ENCODE results near the gene BCL7A.
A peak's percentile ranks its signal among the peaks of the same experiment; 100 is the strongest.

The BCL7A gene

GRCh38 chr12:122013791-122014590 is 7.7 kb upstream of the BCL7A start:
- Mint-ChIP-seq H3K9me3 (peaks cover 2% of the 10 kb centered on the region), H3K4me3 (no peak overlapping the region), H3K4me1 (peaks cover 17% of the 10 kb centered on the region), H3K36me3 (peaks cover 4% of the 10 kb centered on the region), H3K27ac (no peak overlapping the region), H3K27me3 (peaks cover 31% of the 10 kb centered on the region)
- ATAC-seq: no peak

- H3K27me3 Mint-ChIP-seq: peaks cover 32% of the 10 kb centered on the region
- no peak for ATAC-seq
- H3K4me1 Mint-ChIP-seq: peaks cover 9% of the 10 kb centered on the region
- peaks cover 6% of the 10 kb centered on the region for H3K9me3 Mint-ChIP-seq
- no peak overlapping the region for H3K27ac Mint-ChIP-seq
- peaks cover 12% of the 10 kb centered on the region for H3K36me3 Mint-ChIP-seq
- no peak overlapping the region for H3K4me3 Mint-ChIP-seq
Observed at GRCh38 chr12:122014781-122015180, 6.9 kb upstream of the BCL7A start.

GRCh38 chr12:122018457-122018856 is 3.2 kb upstream of the BCL7A start:
- H3K9me3 Mint-ChIP-seq: peaks cover 6% of the 10 kb centered on the region
- no peak overlapping the region for H3K4me3 Mint-ChIP-seq
- ATAC-seq: no peak
- peaks cover 14% of the 10 kb centered on the region for H3K27me3 Mint-ChIP-seq
- H3K4me1 Mint-ChIP-seq: peaks cover 14% of the 10 kb centered on the region
- H3K27ac Mint-ChIP-seq: no peak overlapping the region
- peaks cover 25% of the 10 kb centered on the region for H3K36me3 Mint-ChIP-seq

- Mint-ChIP-seq H3K27me3 (peaks cover 14% of the 10 kb centered on the region), H3K27ac (no peak overlapping the region)
Observed at GRCh38 chr12:122018937-122019336, 2.7 kb upstream of the BCL7A start.

GRCh38 chr12:122020795-122021192 is 890 bp upstream of the BCL7A start:
- ATAC-seq: no peak
- H3K27me3 Mint-ChIP-seq: peaks cover 14% of the 10 kb centered on the region
- H3K4me3 Mint-ChIP-seq: peak overlapping the region; percentile 80
- H3K36me3 Mint-ChIP-seq: peaks cover 26% of the 10 kb centered on the region
- H3K9me3 Mint-ChIP-seq: peaks cover 6% of the 10 kb centered on the region
- peaks cover 24% of the 10 kb centered on the region for H3K4me1 Mint-ChIP-seq
- peak overlapping the region; percentile 94 for H3K27ac Mint-ChIP-seq

More at GRCh38 chr12:122018937-122019336, 2.7 kb upstream of the BCL7A start:
- Mint-ChIP-seq H3K9me3 (peaks cover 6% of the 10 kb centered on the region), H3K4me1 (peaks cover 17% of the 10 kb centered on the region), H3K4me3 (no peak overlapping the region), H3K36me3 (peaks cover 26% of the 10 kb centered on the region)
- no peak for ATAC-seq

- H3K4me3 Mint-ChIP-seq: peak overlapping the region; percentile 88
- peaks cover 14% of the 10 kb centered on the region for H3K27me3 Mint-ChIP-seq
- H3K4me1 Mint-ChIP-seq: peaks cover 25% of the 10 kb centered on the region
- peak overlapping the region; percentile 94 for H3K27ac Mint-ChIP-seq
- H3K36me3 Mint-ChIP-seq: peaks cover 26% of the 10 kb centered on the region
- no peak for ATAC-seq
- H3K9me3 Mint-ChIP-seq: peaks cover 6% of the 10 kb centered on the region
Observed at GRCh38 chr12:122021193-122021821, 377 bp upstream of the BCL7A start.

GRCh38 chr12:122022393-122023338 is 982 bp downstream of the BCL7A start:
- Mint-ChIP-seq H3K4me3 (peak overlapping the region; percentile 86), H3K27me3 (peaks cover 14% of the 10 kb centered on the region), H3K4me1 (peaks cover 35% of the 10 kb centered on the region), H3K36me3 (peaks cover 26% of the 10 kb centered on the region), H3K27ac (peak overlapping the region; percentile 94), H3K9me3 (peaks cover 6% of the 10 kb centered on the region)
- peak; percentile 7 for ATAC-seq

- peaks cover 43% of the 10 kb centered on the region for H3K4me1 Mint-ChIP-seq
- H3K9me3 Mint-ChIP-seq: peaks cover 6% of the 10 kb centered on the region
- ATAC-seq: peak; percentile 55
- peak overlapping the region; percentile 94 for H3K27ac Mint-ChIP-seq
- peaks cover 26% of the 10 kb centered on the region for H3K36me3 Mint-ChIP-seq
- H3K4me3 Mint-ChIP-seq: peak overlapping the region; percentile 86
- peaks cover 14% of the 10 kb centered on the region for H3K27me3 Mint-ChIP-seq
Observed at GRCh38 chr12:122023339-122024131, 1.9 kb downstream of the BCL7A start.

GRCh38 chr12:122024132-122024785 is 2.6 kb downstream of the BCL7A start:
- Mint-ChIP-seq H3K27ac (peak overlapping the region; percentile 94), H3K4me1 (peaks cover 50% of the 10 kb centered on the region), H3K4me3 (peak overlapping the region; percentile 66), H3K9me3 (peaks cover 3% of the 10 kb centered on the region), H3K36me3 (peaks cover 19% of the 10 kb centered on the region), H3K27me3 (peaks cover 11% of the 10 kb centered on the region)
- ATAC-seq: peak; percentile 42

GRCh38 chr12:122026706-122027333 is 5.1 kb downstream of the BCL7A start:
- peaks cover 18% of the 10 kb centered on the region for H3K36me3 Mint-ChIP-seq
- ATAC-seq: no peak
- no peaks in the 10 kb centered on the region for H3K9me3 Mint-ChIP-seq
- peak overlapping the region; percentile 23 for H3K4me3 Mint-ChIP-seq
- peak overlapping the region; percentile 74 for H3K27ac Mint-ChIP-seq
- H3K27me3 Mint-ChIP-seq: no peaks in the 10 kb centered on the region
- H3K4me1 Mint-ChIP-seq: peaks cover 67% of the 10 kb centered on the region

- peaks cover 18% of the 10 kb centered on the region for H3K36me3 Mint-ChIP-seq
- peaks cover 72% of the 10 kb centered on the region for H3K4me1 Mint-ChIP-seq
- no peaks in the 10 kb centered on the region for H3K27me3 Mint-ChIP-seq
- ATAC-seq: no peak
- H3K9me3 Mint-ChIP-seq: no peaks in the 10 kb centered on the region
- peak overlapping the region; percentile 74 for H3K27ac Mint-ChIP-seq
- peak overlapping the region; percentile 51 for H3K4me3 Mint-ChIP-seq
Observed at GRCh38 chr12:122028165-122028904, 6.7 kb downstream of the BCL7A start.

GRCh38 chr12:122028905-122029560 is 7.3 kb downstream of the BCL7A start:
- peak overlapping the region; percentile 74 for H3K27ac Mint-ChIP-seq
- no peaks in the 10 kb centered on the region for H3K27me3 Mint-ChIP-seq
- H3K4me3 Mint-ChIP-seq: peak overlapping the region; percentile 51
- ATAC-seq: peak; percentile 84
- peaks cover 16% of the 10 kb centered on the region for H3K36me3 Mint-ChIP-seq
- H3K4me1 Mint-ChIP-seq: peaks cover 68% of the 10 kb centered on the region
- H3K9me3 Mint-ChIP-seq: no peaks in the 10 kb centered on the region

Data from stimulated activated memory B cell treated with anti-CD40 and anti-IgM and Interleukin-4, amounts not matched to agents 10 μg/mL and 1 μg/mL and 100 μg/mL, for 72 hours (primary cell).